HCT116 (cell line): ENCODE measurements around the gene ADAM23. TPM values are rescaled to one million over a fixed set of nuclear protein-coding genes. Genes with fewer than 3 reads are reported as not detected.

ENCODE experiments used
- ATAC-seq: fragments of 200-7000 bp; cut with Tn5 transposase; 2 replicates; pipeline ENCODE4 v1.9.1; 2020; ENCODE audit warnings: mild to moderate bottlenecking, moderate library complexity
- BruUV-seq: library from RNA; stranded (reverse); fragments of 400-500 nt; replicated peaks from 2 replicates; lab custom pipeline; 2021; lab: Mats Ljungman, UMichigan
- CTCF ChIA-PET: fragments of 300-600 bp; sonication (Branson Sonifier 250); formaldehyde crosslinking; loops from one replicate; lab custom pipeline; 2021; ENCODE audit warnings: antibody characterized with exemption; lab: Charles Lee
- POLR2A ChIA-PET: fragments of 300-600, 350-600 bp; sonication (Branson Sonifier 250); formaldehyde crosslinking; loops from one replicate; lab custom pipeline; 2021; ENCODE audit warnings: antibody characterized with exemption; lab: Charles Lee
- RAD21 ChIA-PET, 2 experiments: fragments of 300-600 bp; sonication (Branson Sonifier 250); formaldehyde crosslinking; loops; one replicate each; lab custom pipeline; 2023; ENCODE audit warnings: low total read pairs in 2 of 2; ENCODE audit not compliant: uncharacterized antibody in 2 of 2, unreplicated experiment in 2 of 2, low non-redundant PET in 1 of 2; lab: Charles Lee
- DNase-seq: peaks from one replicate; pipeline ENCODE4 v3.0.0-alpha.2; 2010; ENCODE audit warnings: low read depth, low spot score
- H2AFZ ChIP-seq: fragments of 200-600 bp; shearing (Covaris generic), sonication (generic); 2 replicates; pipeline ENCODE4 v1.6.1; 2017; ENCODE audit warnings: low read depth, mixed run types, mixed read lengths, antibody characterized with exemption, low read length; ENCODE audit not compliant: poor library complexity, severe bottlenecking
- H3K27ac ChIP-seq: 2 replicates; pipeline ENCODE4 v1.5.1; 2012; ENCODE audit warnings: low read depth, low read length
- H3K27me3 ChIP-seq: fragments of 200-600 bp; sonication (generic); 2 replicates; pipeline ENCODE4 v1.6.1; 2016; ENCODE audit warnings: mixed run types, low read length, mixed read lengths; ENCODE audit not compliant: insufficient read depth
- H3K36me3 ChIP-seq, 2 experiments: fragments of 200-500 bp in 1 of 2; fragments of 200-600 bp in 1 of 2; sonication (Bioruptor generic) in 1 of 2; sonication (generic) in 1 of 2; 2 replicates each; pipeline versions ENCODE4 v1.5.1 to v1.6.1; 2014 to 2016; ENCODE audit warnings: low read length in 2 of 2, inconsistent platforms in 1 of 2, mixed read lengths in 1 of 2, mixed run types in 1 of 2; ENCODE audit not compliant: insufficient read depth in 2 of 2, control insufficient read depth in 1 of 2
- H3K4me1 ChIP-seq, 2 experiments: fragments of 200-600 bp in 1 of 2; sonication (generic) in 1 of 2; 2 replicates each; pipeline versions ENCODE4 v1.5.1 to v1.6.1; 2012 to 2017; ENCODE audit warnings: low read length in 2 of 2, inconsistent platforms in 1 of 2, mild to moderate bottlenecking in 1 of 2, mixed read lengths in 1 of 2, mixed run types in 1 of 2, moderate library complexity in 1 of 2; ENCODE audit not compliant: insufficient read depth in 2 of 2, control insufficient read depth in 1 of 2
- H3K4me2 ChIP-seq: fragments of 200-600 bp; sonication (generic); 2 replicates; pipeline ENCODE4 v1.6.1; 2017; ENCODE audit warnings: mixed run types, low read length, mixed read lengths
- H3K4me3 ChIP-seq, 2 experiments: fragments of 200-600 bp in 1 of 2; sonication (generic) in 1 of 2; replicated peaks in 1 of 2; 2 replicates each; pipeline ENCODE4 v1.5.1; 2011 to 2016; ENCODE audit warnings: low read length in 2 of 2, control low read depth in 1 of 2, low read depth in 1 of 2, mild to moderate bottlenecking in 1 of 2, mixed read lengths in 1 of 2, mixed run types in 1 of 2
- H3K79me2 ChIP-seq: fragments of 200-600 bp; sonication (generic); 2 replicates; pipeline ENCODE4 v1.6.1; 2017; ENCODE audit warnings: mild to moderate bottlenecking, mixed run types, low read length, moderate library complexity, mixed read lengths; ENCODE audit not compliant: insufficient read depth
- H3K9ac ChIP-seq: fragments of 200-600 bp; sonication (generic); 2 replicates; pipeline ENCODE4 v1.6.1; 2016; ENCODE audit warnings: low read length, mixed read lengths
- H3K9me2 ChIP-seq: fragments of 200-600 bp; sonication (generic), shearing (Covaris generic); 2 replicates; pipeline ENCODE4 v1.6.1; 2017; ENCODE audit warnings: mixed run types, mild to moderate bottlenecking, moderate library complexity; ENCODE audit not compliant: insufficient read depth
- H3K9me3 ChIP-seq, 2 experiments: fragments of 200-500 bp in 1 of 2; fragments of 200-600 bp in 1 of 2; sonication (Bioruptor generic) in 1 of 2; sonication (generic) in 1 of 2; 2 replicates each; pipeline ENCODE4 v1.6.1; 2014 to 2017; ENCODE audit warnings: low read length in 2 of 2, mixed read lengths in 2 of 2, inconsistent platforms in 1 of 2, low read depth in 1 of 2, mild to moderate bottlenecking in 1 of 2, mixed run types in 1 of 2, moderate library complexity in 1 of 2; ENCODE audit not compliant: control insufficient read depth in 1 of 2, insufficient read depth in 1 of 2
- H4K20me1 ChIP-seq: fragments of 200-600 bp; sonication (generic), shearing (Covaris generic); 2 replicates; pipeline ENCODE4 v1.6.1; 2017; ENCODE audit warnings: mixed run types, mild to moderate bottlenecking, moderate library complexity; ENCODE audit not compliant: insufficient read depth
- ATF3 ChIP-seq: IDR thresholded peaks from 2 replicates; pipeline ENCODE4 v1.6.1; 2012
- CEBPB ChIP-seq: IDR thresholded peaks from 2 replicates; pipeline ENCODE4 v1.6.1; 2012; ENCODE audit warnings: low read depth
- EZH2 ChIP-seq: fragments of 200-600 bp; sonication (generic); IDR thresholded peaks from 2 replicates; pipeline ENCODE4 v1.6.1; 2017; ENCODE audit warnings: antibody characterized with exemption, mixed run types
- EZH2phosphoT487 ChIP-seq: fragments of 200-600 bp; IDR thresholded peaks from 2 replicates; pipeline ENCODE4 v1.6.1; 2018; ENCODE audit warnings: antibody characterized with exemption, borderline replicate concordance
- JUND ChIP-seq: IDR thresholded peaks from 2 replicates; pipeline ENCODE4 v1.6.1; 2012
- POLR2A ChIP-seq: IDR thresholded peaks from 2 replicates; pipeline ENCODE4 v1.7.0; 2011; ENCODE audit warnings: borderline replicate concordance; ENCODE audit not compliant: insufficient read depth, insufficient read length; ENCODE audit errors: extremely low read depth
- POLR2AphosphoS5 ChIP-seq: IDR thresholded peaks from 2 replicates; pipeline ENCODE4 v1.6.1; 2011; ENCODE audit warnings: mild to moderate bottlenecking, low read depth, low read length, moderate library complexity
- REST ChIP-seq: IDR thresholded peaks from 2 replicates; pipeline ENCODE4 v1.6.1; 2012; ENCODE audit warnings: low read depth
- TCF7L2 ChIP-seq: IDR thresholded peaks from 2 replicates; pipeline ENCODE4 v1.7.0; 2011; ENCODE audit warnings: borderline replicate concordance, inconsistent platforms; ENCODE audit not compliant: insufficient read depth, insufficient read length; ENCODE audit errors: extremely low read depth
- YY1 ChIP-seq: IDR thresholded peaks from 2 replicates; pipeline ENCODE4 v1.6.1; 2011; ENCODE audit warnings: low read length, low read depth, moderate library complexity, mild to moderate bottlenecking; ENCODE audit not compliant: insufficient replicate concordance; ENCODE audit errors: extremely low read depth
- ZFX ChIP-seq: fragments of 450-650 bp; IDR thresholded peaks from 2 replicates; pipeline ENCODE4 v1.6.1; 2017
- ZNF274 ChIP-seq: fragments of 200-500 bp; sonication (Bioruptor generic); IDR thresholded peaks from 2 replicates; pipeline ENCODE4 v1.6.1; 2014; ENCODE audit warnings: mild to moderate bottlenecking, low read depth, low read length, inconsistent platforms
- intact Hi-C: fragments of 100-400 bp; cut with micrococcal nuclease; formaldehyde crosslinking; loops from 2 replicates; pipeline ENCODE4 v1.10.0; 2022
- total RNA-seq: library from RNA; stranded (reverse); gene quantifications from one replicate; pipeline ENCODE4 v1.2.1, GENCODE V29; 2021; ENCODE audit not compliant: unreplicated experiment

Gene ADAM23
- total RNA-seq, 1 experiment from 2014 or later: 0.10 TPM

GRCh38 chr2:206464597-206464996, 21.3 kb downstream of the ADAM23 start:
- Histone ChIP-seq H3K9ac (no peak overlapping the region), H3K4me1 (no peaks in the 10 kb centered on the region), H3K9me3 (no peaks in the 10 kb centered on the region), H4K20me1 (no peaks in the 10 kb centered on the region)
- no peak for DNase-seq
- ChIA-PET CTCF (no interaction called here), RAD21 (no interaction called here)
- intact Hi-C loops: no loop called here
- no peak for ATAC-seq
- no peak for TF ChIP-seq REST
- no peak for TF ChIP-seq CEBPB
- no peak for TF ChIP-seq JUND
- no peak for TF ChIP-seq EZH2phosphoT487
- no peak for TF ChIP-seq ZNF274
- TF ChIP-seq ATF3: no peak
- TF ChIP-seq TCF7L2: no peak
- TF ChIP-seq EZH2: no peak
- TF ChIP-seq POLR2AphosphoS5: no peak
- TF ChIP-seq POLR2A: no peak
- TF ChIP-seq YY1: no peak
- no peak for TF ChIP-seq ZFX
- TF ChIP-seq, all 23 proteins: peak for 0
- no peak overlapping the region for H2AFZ ChIP-seq
- H3K27me3 ChIP-seq: no peaks in the 10 kb centered on the region
- no peaks in the 10 kb centered on the region for H3K79me2 ChIP-seq
- POLR2A ChIA-PET: no interaction called here
- no TSS peak for BruUV-seq
- H3K4me2 ChIP-seq: no peak overlapping the region
- no peak overlapping the region for H3K27ac ChIP-seq
- no peaks in the 10 kb centered on the region for H3K36me3 ChIP-seq
- no peak overlapping the region for H3K4me3 ChIP-seq
- no peaks in the 10 kb centered on the region for H3K9me2 ChIP-seq
